AG09309 (cell line): ENCODE results near the gene SYNGR1.

Experiments used
- DNase-seq: peaks from one replicate; pipeline ENCODE4 v3.0.0-alpha.2; 2010; ENCODE audit warnings: low read depth
- H3K4me3 ChIP-seq: 2 replicates; pipeline ENCODE4 v1.5.1; 2011; ENCODE audit warnings: mild to moderate bottlenecking, low read depth, low read length, moderate library complexity; ENCODE audit not compliant: control insufficient read depth
- CTCF ChIP-seq: IDR thresholded peaks from 2 replicates; pipeline ENCODE4 v1.5.1; 2011; ENCODE audit warnings: mild to moderate bottlenecking, low read depth, low read length, inconsistent platforms; ENCODE audit not compliant: insufficient read depth, control insufficient read depth; ENCODE audit errors: missing control alignments

The SYNGR1 gene

GRCh38 chr22:39365492-39365780, 15.6 kb downstream of the SYNGR1 start:
- no peak for TF ChIP-seq CTCF
- no peak for DNase-seq
- H3K4me3 ChIP-seq, result no peak overlapping the region

GRCh38 chr22:39367035-39367434, 17.2 kb downstream of the SYNGR1 start:
- TF ChIP-seq CTCF, result no peak
- H3K4me3 ChIP-seq, result no peak overlapping the region
- DNase-seq, result no peak

DNA sequence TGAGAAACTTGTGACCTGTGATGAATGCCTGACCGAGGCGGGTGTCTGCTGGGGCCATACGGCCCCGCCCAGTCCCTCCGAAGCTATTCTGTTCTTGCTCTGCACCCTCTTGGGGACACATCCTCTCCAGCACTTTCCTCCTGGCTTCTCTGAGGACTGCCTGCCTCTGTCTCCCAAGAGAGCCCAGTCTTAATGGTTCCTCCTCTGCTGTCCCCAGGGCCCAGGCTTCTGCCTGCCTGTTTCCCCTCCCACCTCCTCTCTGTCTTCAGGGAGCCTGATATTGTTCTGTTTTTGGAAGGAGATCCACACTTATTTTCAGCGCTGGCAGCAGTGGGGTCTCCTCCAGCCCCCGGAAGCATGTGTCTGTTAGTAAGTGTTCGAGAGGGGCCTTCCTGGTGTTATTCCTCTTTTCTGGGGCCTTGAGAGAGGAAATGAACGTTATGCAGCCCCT, 18.7 kb downstream of the SYNGR1 start:
- H3K4me3 ChIP-seq, result no peak overlapping the region
- DNase-seq, result no peak
- TF ChIP-seq CTCF, result no peak

DNA sequence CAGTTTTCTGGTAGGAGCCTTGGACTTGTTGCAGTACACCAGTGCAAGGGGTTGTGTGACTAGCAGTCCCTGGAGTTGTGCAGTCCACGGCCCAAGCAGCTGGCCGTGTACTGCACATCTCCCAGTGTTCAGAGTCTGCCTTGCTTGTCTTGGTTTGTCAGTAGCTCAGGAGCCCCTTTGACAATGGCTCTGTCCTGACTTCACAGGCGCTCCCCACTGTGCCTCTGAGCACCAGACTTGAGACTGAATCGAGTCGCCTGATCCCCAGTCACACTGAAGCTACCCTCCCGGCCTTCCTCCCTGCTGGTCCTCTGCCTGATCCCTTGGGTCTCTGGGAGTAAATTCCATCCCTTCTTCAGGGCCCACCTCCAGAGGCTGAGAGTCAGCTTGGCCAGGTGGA, 19.4 kb downstream of the SYNGR1 start:
- H3K4me3 ChIP-seq, result no peak overlapping the region
- no peak for TF ChIP-seq CTCF
- DNase-seq, result no peak

DNA sequence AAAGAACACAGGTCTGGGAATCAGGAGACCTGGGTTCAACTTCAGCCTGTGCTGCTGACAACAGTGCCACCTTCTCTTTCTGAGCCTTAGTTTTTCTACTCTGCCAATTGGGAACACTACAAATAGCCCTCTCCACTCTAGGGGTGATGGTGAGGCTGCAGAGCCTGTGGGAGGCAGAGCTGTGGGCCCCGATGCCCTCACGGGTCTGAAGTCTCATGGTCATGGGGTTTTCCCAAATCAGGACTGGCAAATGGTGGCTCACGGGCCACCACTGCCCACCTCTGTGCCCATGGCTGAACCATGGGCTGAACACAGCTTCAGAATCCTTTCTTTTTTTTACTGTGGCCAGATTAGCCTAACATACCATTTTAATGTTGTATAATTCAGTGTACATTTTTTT, 19.8 kb downstream of the SYNGR1 start:
- DNase-seq, result no peak
- TF ChIP-seq CTCF, result no peak
- no peak overlapping the region for H3K4me3 ChIP-seq

DNA sequence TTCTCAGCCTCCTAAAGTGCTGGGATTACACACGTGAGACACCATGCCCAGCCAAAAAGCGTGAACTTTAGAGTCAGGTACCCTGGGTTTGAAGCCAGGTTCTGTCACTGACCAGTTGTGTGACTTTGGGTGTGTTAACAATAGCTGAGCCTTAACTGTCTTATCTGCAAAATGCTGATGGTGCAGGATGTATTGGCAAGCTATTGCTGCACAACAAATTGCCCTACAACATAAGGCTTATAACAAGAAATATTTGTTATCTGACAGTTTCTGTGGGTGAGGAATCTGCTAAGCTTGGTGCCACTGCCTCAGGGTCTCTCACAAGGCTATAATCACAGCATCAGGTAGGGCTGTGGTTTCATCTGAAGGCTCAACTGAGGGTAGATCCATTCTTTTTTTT, 21.9 kb downstream of the SYNGR1 start:
- H3K4me3 ChIP-seq, result no peak overlapping the region
- DNase-seq, result no peak
- TF ChIP-seq CTCF, result no peak

DNA sequence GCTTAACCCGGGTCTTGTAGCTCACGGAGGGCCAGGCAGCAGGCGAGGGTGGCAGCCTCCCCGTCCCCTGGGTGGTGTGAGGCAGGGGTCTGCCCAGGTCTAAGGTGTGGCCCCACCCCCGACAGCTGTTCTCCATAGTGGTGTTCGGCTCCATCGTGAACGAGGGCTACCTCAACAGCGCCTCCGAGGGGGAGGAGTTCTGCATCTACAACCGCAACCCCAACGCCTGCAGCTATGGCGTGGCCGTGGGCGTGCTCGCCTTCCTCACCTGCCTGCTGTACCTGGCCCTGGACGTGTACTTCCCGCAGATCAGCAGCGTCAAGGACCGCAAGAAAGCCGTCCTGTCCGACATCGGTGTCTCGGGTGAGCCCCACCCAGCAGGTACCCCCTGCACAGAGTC, 24.4 kb downstream of the SYNGR1 start:
- no peak for TF ChIP-seq CTCF
- no peak for DNase-seq
- H3K4me3 ChIP-seq, result no peak overlapping the region
